ENCODE results near the gene CFAP44. TPM values are rescaled to one million over a fixed set of nuclear protein-coding genes. Genes with fewer than 3 reads are reported as not detected.

CFAP44 gene, protein sequence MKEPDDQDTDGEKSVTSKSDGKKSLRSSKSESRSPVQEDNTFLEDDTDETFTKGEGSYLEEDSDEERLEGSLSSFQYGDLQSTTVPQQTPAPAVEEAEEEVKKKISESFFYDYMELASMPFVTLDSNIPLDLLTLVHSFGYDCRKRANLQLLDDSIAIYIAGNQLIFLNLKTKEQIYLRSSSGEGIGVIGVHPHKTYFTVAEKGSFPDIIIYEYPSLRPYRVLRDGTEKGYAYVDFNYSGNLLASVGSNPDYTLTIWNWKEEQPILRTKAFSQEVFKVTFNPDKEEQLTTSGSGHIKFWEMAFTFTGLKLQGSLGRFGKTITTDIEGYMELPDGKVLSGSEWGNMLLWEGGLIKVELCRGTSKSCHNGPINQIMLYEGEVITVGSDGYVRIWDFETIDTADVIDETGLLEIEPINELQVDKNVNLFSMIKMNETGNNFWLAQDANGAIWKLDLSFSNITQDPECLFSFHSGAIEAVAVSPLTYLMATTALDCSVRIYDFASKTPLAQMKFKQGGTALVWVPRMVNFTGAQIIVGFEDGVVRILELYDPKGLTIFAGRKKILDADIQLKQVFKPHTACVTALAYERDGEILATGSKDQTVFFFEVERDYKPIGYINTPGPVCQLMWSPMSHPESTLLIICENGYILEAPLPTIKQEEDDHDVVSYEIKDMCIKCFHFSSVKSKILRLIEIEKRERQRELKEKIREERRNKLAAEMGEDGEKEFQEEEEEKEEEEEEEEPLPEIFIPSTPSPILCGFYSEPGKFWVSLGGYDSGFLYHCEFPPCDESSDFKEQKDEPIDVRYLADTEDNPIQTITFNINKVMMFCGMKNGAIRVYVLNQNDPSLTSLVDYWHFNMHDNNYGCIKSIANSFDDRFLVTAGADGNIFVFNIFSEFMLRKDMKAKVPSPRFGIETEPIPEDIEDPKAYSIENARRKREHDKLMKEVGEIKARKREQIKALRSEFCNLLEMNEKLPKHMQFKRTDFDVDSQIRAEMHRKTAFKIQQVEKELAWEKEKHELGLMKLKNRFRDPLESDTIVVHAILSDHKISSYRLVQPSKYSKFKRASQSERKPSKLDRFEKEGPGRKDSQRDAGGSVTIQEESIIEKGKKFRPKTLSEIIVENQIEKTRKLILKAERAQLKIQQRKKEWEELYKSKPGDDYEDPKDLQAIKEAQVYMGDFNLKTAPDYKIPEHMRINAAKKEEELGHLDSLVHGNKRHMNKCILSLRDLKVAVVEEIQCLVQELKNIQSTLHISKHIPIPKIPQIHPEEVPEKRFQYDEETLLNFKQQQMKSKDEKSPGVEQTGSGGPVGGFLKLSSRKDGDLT (N-terminal part only)
- total RNA-seq (2012; rRNA removed) (0.90 and 1.9 TPM in 2 replicates), polyA plus RNA-seq (2012; rRNA removed) (1.1 and 1.7 TPM in 2 replicates), Bru-seq, nascent RNA (percentile 52 among the genes with signal in this experiment), BruChase-seq, experiment 1, labeled RNA remaining after a 6-hour chase (percentile 53 among the genes with signal in this experiment), BruChase-seq, experiment 2, labeled RNA remaining after a 2-hour chase (percentile 61 among the genes with signal in this experiment)
- 0.03 and 0.04 TPM in 2 replicates for polyA plus RNA-seq (2012; cell fraction: cytosol; rRNA removed)
- polyA plus RNA-seq (2012; cell fraction: nucleus; rRNA removed; ENCODE audit: low replicate concordance): 1.4 and 14.3 TPM in 2 replicates
- long read RNA-seq: 0 reads

DNA sequence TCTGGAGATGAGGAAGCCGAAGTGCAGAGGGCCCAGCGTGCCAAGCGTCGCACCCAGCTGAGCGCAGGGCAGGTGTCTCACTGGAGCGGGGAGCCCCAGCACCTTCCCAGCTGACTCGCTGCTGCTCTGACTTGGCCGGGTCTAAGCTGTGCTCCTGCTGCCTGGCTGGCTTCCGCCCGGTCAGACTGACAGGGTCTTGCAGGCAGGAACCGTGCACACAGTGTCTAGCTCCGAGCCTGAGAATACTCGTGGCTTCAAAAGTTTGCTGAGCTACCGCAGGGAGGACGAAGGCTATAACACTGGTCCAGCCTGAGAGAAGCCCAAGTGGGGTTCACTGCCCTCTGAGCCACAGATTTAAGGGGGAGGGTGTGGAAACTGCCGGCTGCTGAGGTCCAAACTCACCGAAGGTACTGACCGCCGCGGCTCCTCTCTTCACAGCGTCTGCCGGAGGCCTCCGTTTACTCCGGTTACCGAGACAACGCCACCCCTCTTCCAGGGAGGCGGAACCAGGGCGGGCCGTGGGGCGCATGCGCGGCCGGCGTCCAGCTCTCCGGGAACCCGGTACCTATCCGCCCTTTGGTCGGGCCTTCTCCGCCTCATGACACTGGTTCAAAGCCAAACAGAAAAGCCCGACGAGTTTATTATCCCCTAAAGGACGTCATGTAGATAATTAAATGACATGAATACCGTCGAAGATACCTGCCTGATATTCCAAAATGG lies at the start of gene CFAP44:
TSS of gene CFAP44 (minus strand) at position 443 of the 720 bp plus-strand sequence. CDS start 7,829 bp downstream, outside the sequence.
- H3K9ac ChIP-seq (ENCODE audit: low read depth, low read length): peak within 1 kb of the TSS; percentile 30; the same call in 1 of the 2 replicates
- H2AFZ ChIP-seq (replicated peaks; ENCODE audit: low read length, poor library complexity): peak within 1 kb of the TSS; percentile 74
- H3K79me1 ChIP-seq (ENCODE audit: low read depth in 1 of 2, low read length in 2 of 2): no peaks in the 10 kb centered on the region
- H4K8ac ChIP-seq (ENCODE audit: low read depth in 2 of 2, low read length in 2 of 2): peak within 1 kb of the TSS in 1 of 2 experiments; percentile 73; a peak in 1 of 4 replicates
- H3K27me3 ChIP-seq (ENCODE audit: control insufficient read depth, insufficient read depth, low read length): no peaks in the 10 kb centered on the region
- no peak within 1 kb of the TSS for H2BK20ac ChIP-seq (ENCODE audit: low read depth, low read length)
- H2AK9ac ChIP-seq (replicated peaks; ENCODE audit: low read depth, low read length, poor library complexity): no peak within 1 kb of the TSS
- 0 out of 2 replicates have a peak, but pooled peaks cover 2% of the 10 kb centered on the region for H3K36me3 ChIP-seq (ENCODE audit: control insufficient read depth, insufficient read depth, low read length)
- H3K27ac ChIP-seq (ENCODE audit: insufficient read depth, low read length): no peak within 1 kb of the TSS
- no peak within 1 kb of the TSS for H2BK15ac ChIP-seq (ENCODE audit: low read depth, low read length)
- WGBS, 2 experiments (ENCODE audit: extremely low coverage in 2 of 2, insufficient read length in 1 of 2): 28% methylated on average over 25 of the region's 44 CpGs; no CpG with 5 or more reads in 1 of the 2 experiments
- H3K9me1 ChIP-seq (ENCODE audit: insufficient read depth, low read length): no peaks in the 10 kb centered on the region
- POLR2A ChIA-PET (ENCODE audit: unreplicated experiment): no interaction called here
- no peak within 1 kb of the TSS for H3K18ac ChIP-seq (ENCODE audit: low read depth, low read length)
- no peaks in the 10 kb centered on the region for H4K20me1 ChIP-seq (ENCODE audit: insufficient read depth, low read length)
- no peak within 1 kb of the TSS for H3K14ac ChIP-seq (replicated peaks; ENCODE audit: low read depth, low read length)
- peak within 1 kb of the TSS; percentile 46 for H3K4me3 ChIP-seq (ENCODE audit: insufficient read depth, low read depth, low read length)
- no peak within 1 kb of the TSS for H3K23ac ChIP-seq (ENCODE audit: low read depth, low read length)
- in situ Hi-C loops (cut with MboI; ENCODE audit: low sequenced_read_pairs) (no loop called here), dilution Hi-C loops (cut with HindIII; ENCODE audit: low sequenced_read_pairs, unreplicated experiment) (no loop called here), intact Hi-C loops (cut with micrococcal nuclease) (no loop called here)
- DNase-seq (peak; percentile 52), ATAC-seq (ENCODE audit: low read depth) (peak; percentile 93)
- H4K91ac ChIP-seq (ENCODE audit: insufficient read depth, low read depth, low read length): no peak within 1 kb of the TSS
- H2BK120ac ChIP-seq (ENCODE audit: low read depth, low read length): no peak within 1 kb of the TSS
- H2BK5ac ChIP-seq (ENCODE audit: low read depth, low read length, poor library complexity, severe bottlenecking): no peak within 1 kb of the TSS
- H3K4me2 ChIP-seq (ENCODE audit: low read depth, low read length): peak within 1 kb of the TSS; percentile 70
- no peak within 1 kb of the TSS for H2AK5ac ChIP-seq (ENCODE audit: low read depth, low read length)
- BruUV-seq (replicated peaks): no TSS peak
- no peak within 1 kb of the TSS for H3K4ac ChIP-seq (ENCODE audit: low read depth, low read length)
- H4K5ac ChIP-seq (ENCODE audit: low read depth, low read length): peak within 1 kb of the TSS; percentile 31; the same call in 1 of the 2 replicates
- H3K4me1 ChIP-seq (ENCODE audit: control insufficient read depth, insufficient read depth, low read length): peaks cover 2% of the 10 kb centered on the region; the same call in 1 of the 2 replicates
- CTCF ChIA-PET: no interaction called here
- H3K9me3 ChIP-seq (ENCODE audit: control insufficient read depth, insufficient read depth, low read length): no peaks in the 10 kb centered on the region
- H3K56ac ChIP-seq (ENCODE audit: extremely low read depth, insufficient read depth, low read length): 0 out of 2 replicates have a peak within 1 kb of the TSS, but pooled peaks have one; percentile 0
- no peak for TF ChIP-seq MAZ (IDR thresholded peaks at IDR 0.05; ENCODE audit: borderline replicate concordance, low read depth, low read length)
- no peak for TF ChIP-seq RFX5 (IDR thresholded peaks at IDR 0.05; ENCODE audit: low read depth, low read length)
- TF ChIP-seq RCOR1 (IDR thresholded peaks at IDR 0.05; ENCODE audit: insufficient replicate concordance, low read length): no peak
- TF ChIP-seq, protein P1, sequence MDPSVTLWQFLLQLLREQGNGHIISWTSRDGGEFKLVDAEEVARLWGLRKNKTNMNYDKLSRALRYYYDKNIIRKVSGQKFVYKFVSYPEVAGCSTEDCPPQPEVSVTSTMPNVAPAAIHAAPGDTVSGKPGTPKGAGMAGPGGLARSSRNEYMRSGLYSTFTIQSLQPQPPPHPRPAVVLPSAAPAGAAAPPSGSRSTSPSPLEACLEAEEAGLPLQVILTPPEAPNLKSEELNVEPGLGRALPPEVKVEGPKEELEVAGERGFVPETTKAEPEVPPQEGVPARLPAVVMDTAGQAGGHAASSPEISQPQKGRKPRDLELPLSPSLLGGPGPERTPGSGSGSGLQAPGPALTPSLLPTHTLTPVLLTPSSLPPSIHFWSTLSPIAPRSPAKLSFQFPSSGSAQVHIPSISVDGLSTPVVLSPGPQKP (IDR thresholded peaks at IDR 0.05; ENCODE audit: borderline replicate concordance, low read depth, low read length): no peak
- TF ChIP-seq MAFK (IDR thresholded peaks at IDR 0.05; ENCODE audit: low read depth, low read length): no peak
- no peak for TF ChIP-seq BHLHE40 (IDR thresholded peaks at IDR 0.05; ENCODE audit: low read depth, low read length)
- TF ChIP-seq SMC3 (IDR thresholded peaks at IDR 0.05; ENCODE audit: low read depth, low read length): no peak
- TF ChIP-seq CEBPB (IDR thresholded peaks at IDR 0.05; ENCODE audit: low read depth, low read length): no peak

All from IMR-90 (cell line).